Urothelium cell line (cell line): Measurements from ENCODE around the gene SUGCT.
"Not testable (repeated sequence)": the region's sequence is repeated elsewhere in the genome, so short reads cannot be mapped to it uniquely, and the experiment has no call there.

Experiments used
- DNase-seq: peaks from one replicate; pipeline ENCODE4 v3.0.0; 2011; ENCODE audit warnings: low spot score, mixed read lengths
- FAIRE-seq: peaks from 2 replicates; lab custom pipeline; 2011; peaks lifted over from hg19 to GRCh38; lab: Jason Lieb, UNC

SUGCT gene

DNA sequence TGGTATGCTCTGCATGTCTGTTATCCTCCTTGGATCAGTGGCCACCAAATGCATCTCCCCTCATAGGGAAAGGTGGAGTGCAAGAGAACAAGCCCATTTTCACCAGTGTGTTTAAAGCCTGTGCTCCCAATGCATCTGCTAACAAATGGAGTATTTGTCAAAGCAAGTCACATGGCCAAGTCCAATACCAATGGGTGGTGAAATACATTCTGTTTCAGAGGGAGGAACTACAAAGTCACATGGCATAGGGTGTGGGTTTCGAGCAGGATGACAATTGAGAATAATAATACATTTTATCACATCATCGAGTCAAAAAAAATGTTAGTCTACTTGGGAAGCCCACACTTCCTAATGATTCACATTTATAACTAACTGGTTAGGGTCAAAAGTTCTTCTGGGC, 62.7 kb downstream of the SUGCT start:
- FAIRE-seq: peak; percentile 46

DNA sequence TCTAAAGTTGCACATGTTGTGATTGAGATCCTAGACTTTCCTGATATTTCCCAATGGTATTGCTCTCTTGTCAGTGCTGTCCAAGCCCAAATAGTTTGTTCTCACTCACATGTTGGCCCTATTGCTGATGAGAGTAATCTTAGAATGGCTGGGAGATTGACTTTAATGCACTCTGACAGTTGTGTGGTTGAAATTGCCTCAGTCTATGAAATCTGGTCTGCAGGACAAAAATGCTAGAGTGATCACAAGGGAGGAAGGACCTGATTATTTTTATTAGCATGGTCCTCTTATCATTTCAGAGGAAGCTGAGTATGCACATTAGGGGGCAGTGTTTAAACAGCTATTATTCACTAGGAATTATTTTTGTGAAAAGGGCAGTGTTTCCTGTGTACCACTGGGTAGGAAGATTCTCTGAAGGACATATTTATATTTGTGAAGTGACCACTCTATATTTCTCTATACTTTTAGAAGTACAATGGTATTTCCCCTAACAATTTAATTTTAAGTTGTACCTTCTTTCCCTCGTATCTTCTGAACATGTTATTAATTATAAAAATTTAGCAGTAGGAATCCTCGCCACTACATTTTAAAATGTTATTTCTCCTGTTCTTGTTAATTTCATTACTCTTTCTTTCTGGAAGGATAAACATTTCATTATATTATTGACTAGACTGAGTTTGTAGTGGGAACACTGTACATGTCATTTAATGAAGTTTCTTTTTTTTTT, 64.4 kb downstream of the SUGCT start:
- FAIRE-seq: no peak
- DNase-seq: peak; percentile 42

More for the DNA sequence above, 62.7 kb downstream of the SUGCT start:
- DNase-seq: no peak

DNA sequence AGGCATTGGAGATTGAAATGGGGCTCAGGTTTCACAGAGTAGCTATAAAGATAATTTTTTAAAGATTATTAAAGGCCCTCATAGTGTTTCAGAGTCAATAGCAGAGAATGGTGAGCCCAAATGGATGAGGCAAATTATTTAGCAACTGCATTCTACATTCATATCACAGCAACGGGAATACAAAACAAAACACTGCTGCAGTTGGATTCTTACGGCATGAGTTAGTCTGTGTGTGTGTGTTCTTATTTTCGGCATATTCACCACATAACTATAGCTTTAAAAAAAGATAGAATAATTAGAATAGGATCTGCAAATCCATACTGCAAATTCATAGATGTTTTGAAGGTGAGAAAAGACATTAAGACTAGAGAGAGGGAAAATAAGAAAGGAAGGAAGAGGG, 66.0 kb downstream of the SUGCT start:
- FAIRE-seq (no peak), DNase-seq (no peak)

DNA sequence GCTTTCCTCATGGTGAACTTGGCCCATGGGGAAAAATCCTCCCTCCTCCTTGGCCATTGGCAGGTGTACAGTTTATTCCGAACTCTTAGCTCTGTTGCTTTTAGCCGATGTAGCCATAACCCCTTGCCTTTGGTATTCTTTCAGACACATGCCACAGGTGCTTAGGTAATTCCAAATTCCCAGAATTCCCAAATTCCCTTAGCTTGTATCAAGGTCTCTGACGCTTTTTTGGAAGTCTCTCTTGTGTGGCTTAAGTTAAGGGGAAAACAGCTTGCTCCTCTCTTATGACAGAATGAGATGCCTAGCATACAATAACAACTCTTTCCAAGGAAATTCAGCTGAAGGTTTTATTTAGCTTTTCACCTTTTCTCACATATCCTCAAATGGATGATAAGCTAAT, 68.0 kb downstream of the SUGCT start:
- FAIRE-seq (no peak), DNase-seq (no peak)

DNA sequence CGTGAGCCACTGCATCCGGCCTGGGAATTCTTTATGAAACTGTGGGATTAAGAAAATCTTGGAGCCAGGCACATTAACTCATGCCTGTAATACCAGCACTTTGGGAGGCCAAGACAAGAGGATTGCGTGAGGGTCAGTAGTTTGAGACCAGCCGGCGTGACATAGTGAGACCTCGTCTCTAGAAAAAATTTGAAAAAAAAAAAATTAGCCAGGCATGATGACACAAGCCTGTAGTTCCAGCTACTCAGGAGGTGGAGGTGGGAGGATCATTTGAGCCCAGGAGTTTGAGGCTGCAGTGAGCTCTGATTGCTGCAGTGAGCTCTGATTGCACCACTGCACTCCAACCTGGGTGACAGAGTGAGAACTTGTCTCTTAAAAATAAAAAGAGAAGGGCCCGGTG, 69.8 kb downstream of the SUGCT start:
- FAIRE-seq: no peak
- no peak for DNase-seq

DNA sequence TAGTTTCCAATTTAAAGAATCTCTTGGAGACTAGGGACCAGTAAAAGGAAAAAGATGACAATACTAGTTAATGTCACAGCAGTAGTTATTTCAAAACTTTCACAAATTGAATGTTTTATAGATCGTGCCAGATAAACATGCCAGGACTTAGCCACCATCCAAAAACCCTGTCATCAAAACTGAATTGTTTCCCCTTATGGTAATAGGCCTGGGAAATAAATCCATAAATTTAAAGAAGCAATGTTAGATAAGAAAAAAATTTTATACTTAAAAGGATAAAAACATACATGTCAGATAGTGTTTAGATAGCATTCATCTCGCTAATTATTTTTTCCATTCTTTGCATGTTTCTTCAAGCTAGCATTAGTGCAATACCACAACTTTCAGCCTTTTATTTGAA, 71.2 kb downstream of the SUGCT start:
- no peak for FAIRE-seq

DNA sequence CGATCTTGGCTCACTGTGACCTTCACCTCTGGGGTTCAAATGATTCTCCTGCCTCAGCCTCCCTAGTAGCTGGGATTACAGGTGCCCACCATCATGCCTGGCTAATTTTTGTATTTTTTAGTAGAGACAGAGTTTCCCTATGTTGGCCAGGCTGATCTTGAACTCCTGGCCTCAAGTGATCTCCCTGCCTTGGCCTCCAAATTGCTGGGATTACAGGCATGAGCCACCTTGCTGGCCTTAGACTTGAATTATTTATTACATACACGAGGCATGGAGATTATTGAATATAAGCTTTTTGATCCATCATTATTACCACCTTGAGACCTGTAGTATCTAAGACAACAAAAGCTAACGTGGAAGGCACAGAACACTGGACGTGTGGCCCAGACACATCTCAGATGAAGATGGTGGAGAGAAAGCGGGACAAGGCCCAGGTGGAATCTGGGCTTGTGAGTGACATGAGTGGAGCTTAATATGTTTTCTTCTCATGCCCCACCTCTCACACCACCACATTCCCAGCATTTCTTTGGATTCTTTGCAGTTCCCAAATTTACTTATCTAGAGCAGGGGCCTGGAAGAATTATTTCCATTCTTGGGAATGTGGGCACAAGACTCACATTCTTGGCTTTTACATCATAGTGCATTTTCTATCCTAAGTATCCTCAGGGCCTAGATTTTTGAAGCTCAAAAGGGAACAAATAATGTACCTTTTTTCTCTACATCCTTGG, 76.6 kb downstream of the SUGCT start:
- FAIRE-seq (no peak), DNase-seq (no peak)

More for the DNA sequence above, 71.2 kb downstream of the SUGCT start:
- no peak for DNase-seq

DNA sequence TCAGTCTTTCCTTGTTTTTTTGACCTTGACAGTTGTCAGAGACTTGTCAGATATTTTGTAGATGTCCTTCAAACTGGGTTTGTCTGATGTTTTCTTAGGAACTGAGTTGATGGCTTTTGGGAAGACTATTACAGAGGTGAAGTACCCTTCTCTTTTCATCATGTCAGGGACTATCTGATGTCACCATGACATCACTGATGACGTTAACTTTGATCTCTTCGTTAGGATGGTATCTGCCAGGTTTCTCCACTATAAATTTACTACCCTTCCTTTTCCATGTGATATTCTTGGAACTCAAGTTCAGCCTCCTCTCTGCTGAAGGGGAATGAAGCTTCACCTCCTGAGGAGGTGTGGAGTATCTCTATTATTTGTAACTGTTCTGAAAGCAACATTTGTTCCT, 78.5 kb downstream of the SUGCT start:
- no peak for DNase-seq
- no peak for FAIRE-seq

DNA sequence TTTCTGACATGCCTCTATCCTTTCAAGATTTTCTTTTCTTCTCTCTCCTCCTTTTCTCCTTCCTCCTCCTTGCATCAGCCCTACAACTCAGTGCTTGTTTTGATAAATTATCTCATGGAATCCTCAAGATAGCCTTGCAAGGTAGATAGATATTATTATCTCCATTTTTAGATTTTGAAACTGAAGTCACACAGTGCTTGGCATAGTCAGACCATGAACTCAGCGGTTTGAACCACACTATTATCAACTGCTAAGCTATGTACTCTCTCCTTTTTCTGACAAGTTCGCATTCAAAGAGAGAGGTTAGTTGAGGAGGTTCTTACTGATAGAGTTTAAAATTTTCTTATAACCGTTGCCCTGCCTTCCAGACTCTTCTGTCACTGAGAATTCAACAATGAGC, 79.1 kb downstream of the SUGCT start:
- DNase-seq (no peak), FAIRE-seq (no peak)

DNA sequence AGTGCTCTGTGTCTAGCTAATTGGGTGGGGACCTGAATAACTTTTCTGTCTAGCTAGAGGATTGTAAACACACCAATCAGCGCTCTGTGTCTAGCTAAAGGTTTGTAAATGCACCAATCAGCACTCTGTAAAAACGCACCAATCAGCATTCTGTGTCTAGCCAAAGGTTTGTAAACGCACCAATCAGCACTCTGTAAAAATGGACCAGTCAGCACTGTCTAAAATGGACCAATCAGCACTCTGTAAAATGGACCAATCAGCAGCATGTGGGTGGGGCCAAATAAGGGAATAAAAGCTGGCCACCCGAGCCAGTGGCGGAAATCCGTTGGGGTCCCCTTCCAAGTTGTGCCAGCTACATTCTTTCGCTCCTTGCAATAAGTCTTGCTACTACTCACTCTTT, 83.8 kb downstream of the SUGCT start:
- not testable (repeated sequence) for FAIRE-seq, DNase-seq

DNA sequence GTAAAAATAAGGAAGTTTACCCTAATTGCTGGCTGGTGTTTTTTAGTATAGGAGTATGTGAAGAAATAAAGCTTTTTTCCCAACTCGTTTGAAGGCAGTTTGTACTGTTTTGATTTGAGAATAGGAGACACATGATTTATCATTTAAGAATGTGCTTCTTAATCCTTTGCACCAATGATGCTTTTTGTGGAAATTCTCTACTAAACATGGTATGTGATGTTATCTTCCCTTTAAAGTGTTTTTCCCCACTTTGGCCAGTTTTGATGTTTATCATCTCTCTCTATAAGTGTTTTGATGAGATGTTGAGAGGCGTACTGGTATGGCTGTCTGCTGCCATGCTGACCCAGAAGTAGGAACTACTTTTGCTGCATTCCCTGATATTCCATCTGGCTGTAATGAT, 85.1 kb downstream of the SUGCT start:
- no peak for FAIRE-seq
- no peak for DNase-seq

DNA sequence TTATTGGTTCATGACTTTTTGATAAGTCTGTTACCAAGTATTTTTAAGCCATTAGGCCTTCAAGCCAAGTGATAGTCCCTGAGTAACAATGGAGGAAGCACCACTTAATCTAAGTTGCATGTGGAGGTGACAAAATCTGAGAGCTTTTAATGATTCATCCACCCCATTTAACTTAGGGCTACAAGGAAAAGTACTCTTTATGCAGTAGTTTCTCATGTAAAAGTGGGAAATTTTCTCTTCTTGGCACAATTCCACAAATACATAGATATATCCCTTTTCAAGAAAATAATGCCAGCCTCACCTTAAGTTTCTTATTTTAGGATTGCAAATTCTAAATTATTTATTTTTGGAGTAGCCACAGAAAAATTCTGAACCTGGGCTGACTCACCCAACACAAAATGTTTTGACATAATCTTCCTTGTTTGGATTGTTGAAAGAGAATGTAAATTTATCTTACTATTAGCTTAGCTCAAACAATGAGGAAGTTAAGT, 85.7 kb downstream of the SUGCT start:
- FAIRE-seq (no peak), DNase-seq (no peak)

DNA sequence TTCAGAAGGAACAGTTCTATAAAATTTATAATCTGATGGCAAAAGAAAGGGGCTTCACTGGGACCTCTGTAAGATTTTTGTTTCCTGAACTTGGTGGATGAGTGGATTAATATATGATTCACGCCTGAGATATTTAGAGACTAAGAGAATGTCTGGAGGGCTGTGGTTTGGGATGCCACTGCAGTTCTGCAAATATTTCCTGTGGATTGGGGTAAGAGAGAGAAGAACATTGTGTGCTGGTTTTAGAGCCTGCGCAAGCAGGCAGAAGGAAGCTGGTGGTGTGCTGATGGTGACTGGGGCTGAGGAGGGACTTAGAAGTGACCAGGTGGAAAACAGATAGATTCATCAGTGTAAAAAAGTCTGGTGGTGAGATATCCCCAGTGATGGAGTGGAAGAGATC, 87.0 kb downstream of the SUGCT start:
- peak; percentile 85 for DNase-seq
- no peak for FAIRE-seq

DNA sequence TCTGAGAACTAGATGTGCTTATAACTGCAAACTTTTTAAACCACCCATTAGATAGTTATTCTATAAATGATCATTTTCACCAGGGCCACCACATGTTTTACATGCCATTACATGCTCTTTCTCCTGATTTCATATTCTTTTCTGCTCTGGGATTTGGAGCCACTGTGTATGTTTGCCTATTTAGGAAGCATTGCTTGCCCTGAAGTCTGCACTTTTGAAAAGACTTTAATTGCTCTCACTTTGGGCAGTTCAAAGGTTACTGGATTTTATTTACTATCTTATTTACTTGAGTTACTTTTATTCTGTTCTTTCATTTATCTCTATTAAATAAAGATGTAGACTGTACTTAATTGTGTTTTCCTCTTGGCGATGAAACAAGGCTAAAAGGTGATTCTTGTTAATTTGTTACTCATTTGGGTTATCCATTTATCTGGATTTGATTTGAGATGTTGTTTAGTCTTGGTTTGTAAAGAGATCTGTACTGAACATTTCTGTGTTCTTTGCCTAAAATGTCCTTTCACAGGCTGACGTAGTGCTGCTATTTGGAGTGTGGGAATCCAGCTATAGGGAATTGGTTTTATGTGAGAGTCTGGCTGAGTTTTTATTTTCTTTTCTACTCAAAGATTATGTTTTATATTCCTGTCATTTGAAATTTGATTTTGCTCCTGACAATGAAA, 88.8 kb downstream of the SUGCT start:
- DNase-seq (no peak), FAIRE-seq (no peak)

DNA sequence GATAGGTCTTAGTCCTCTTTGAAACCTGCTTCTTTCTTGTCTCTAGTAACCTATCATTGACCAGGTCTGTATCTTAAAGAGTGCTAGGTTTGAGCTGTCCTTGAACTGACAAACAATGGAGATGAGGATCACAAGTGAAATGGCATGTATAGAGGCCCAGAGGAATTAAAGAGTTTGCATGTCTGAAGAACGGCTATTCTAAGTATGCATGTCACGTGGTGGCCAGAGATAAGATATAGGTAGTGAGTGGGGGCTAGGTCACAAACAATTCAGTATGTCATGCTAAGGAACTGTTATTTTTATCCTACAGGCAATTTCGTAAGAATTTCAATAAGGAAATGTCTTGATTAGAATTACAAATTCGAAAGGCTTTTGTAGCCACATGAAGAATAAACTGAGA, 95.3 kb downstream of the SUGCT start:
- DNase-seq (no peak), FAIRE-seq (no peak)

DNA sequence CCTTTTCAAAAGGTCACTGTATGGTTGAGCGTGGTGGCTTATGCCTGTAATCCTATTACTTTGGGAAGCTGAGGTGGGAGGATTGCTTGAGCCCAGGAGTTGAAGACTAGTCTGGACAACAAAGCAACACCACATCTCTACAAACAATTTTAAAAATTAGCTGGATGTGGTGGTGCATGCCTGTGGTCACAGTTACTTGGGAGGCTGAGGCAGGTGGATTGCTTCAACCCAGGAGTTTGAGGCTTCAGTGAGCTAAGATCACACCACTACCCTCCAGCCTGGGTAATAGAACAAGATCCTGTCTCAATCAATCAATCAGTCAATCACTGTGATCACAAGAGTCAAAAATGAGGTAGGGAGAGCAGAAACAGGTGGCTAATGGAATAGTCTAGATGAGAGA, 97.0 kb downstream of the SUGCT start:
- DNase-seq: no peak
- peak; percentile 46 for FAIRE-seq

DNA sequence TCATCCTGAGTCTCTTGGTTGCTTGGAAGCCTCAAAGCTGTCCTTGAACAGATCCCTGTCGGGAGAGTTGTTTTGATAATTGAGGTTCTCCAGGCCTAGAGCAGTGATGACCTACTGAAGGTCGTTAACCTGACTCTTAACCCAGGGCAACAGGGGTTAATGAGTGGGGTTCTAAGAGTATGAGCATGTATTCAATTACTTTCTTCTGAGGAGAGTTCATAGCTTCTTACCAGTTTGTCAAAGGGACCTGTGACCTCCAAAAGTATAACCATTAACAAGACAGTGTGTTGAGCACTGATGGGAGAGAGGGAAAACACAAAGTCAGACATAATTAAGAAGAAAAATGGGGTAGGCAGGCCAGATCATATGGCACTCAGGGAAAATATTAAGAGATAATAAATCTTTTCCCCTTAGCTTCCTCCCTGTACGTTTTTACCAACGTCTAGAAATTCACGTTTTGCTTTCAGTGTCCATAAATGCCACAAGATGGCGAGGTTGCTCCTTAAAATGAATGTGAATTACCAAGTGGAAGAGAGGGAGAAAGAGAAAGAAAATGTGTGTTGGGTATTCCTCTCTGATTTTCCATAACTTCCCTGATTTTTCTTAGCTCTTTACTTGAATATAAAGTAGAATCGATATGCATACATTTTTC, 97.6 kb downstream of the SUGCT start:
- no peak for FAIRE-seq
- peak; percentile 45 for DNase-seq

DNA sequence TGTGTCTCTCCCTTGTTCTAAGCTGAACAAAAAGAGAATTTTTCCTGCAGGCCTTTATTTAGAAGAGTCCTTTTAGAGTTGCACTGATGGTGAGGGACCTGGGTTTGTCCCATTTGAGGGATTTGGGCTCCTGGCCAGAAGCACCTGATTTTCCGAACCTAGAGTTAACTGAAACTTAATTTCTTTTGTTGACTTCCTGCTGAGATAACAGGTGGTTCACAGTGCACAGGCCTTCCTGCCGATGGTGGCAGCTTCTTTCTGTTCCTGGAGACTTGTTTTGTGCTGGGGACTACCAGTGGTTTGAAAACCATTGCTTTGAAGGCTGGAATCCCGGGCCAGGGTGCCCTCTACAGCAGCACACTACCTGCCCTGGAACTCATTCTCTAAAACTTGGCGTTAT, 99.2 kb downstream of the SUGCT start:
- FAIRE-seq (no peak), DNase-seq (no peak)

DNA sequence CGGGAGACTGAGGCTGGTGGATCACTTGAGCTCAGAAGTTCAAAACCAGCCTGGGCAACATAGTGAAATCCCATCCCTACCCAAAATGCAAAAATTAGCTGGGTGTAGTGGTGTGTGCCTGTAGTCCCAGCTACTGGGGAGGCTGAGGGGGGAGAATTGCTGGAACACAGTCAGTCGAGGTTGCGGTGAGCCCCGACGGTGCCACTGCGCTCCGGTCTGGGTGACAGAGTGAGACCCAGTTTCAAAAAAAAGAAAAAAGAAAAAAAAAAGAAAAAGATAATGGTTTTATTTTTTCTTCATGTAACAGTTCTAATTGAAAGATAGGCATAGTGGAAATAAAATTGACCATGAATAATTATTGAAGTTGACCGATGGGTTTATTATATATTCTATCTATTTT, 99.9 kb downstream of the SUGCT start:
- no peak for FAIRE-seq

DNA sequence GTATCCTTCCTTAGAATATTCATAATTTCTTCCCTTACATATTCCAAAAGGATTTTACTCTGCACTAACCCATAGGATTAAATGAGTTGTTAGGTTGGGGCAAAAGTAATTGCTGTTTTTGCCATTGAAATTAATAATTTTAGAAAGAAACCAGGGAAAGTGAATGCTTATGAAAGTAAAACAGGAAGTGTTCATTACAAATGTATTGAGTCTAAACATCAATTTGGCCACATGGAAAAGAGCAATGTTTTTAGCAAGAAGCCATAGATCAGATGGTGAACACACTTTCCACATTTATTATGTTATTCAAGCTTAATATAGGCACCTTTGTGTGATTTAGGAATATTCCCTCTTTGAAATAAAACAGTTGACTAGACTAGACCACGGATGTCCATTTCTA, 102.9 kb downstream of the SUGCT start:
- FAIRE-seq (no peak), DNase-seq (no peak)

More for the DNA sequence above, 99.9 kb downstream of the SUGCT start:
- no peak for DNase-seq

DNA sequence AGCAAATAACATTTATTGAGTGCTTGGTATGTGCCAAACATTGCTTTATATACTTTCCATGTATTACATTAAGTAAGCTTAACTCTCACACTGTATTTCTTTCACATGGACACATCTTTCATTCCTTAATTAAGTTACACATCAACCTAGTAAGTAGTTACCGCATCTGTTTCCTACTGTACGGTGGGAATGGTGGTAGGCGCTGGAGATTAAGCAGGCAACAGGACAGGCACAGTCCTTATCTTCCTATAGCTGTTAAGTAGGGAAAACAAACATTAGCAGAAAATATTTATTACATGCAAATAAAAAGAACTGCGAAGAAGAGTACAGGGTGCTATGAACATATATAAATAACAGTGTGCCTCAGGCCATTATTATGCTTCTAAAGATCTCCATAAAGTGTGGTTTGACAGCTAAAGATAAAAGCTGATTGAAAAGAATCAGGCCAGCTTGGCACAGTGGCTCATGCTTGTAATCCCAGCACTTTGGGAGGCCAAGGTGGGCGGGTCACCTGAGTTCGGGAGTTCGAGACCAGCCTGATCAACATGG, 105.0 kb downstream of the SUGCT start:
- FAIRE-seq: no peak

More for the DNA sequence above, 105.0 kb downstream of the SUGCT start:
- DNase-seq: no peak
